Epithelial cell of proximal tubule (primary cell): ENCODE data around the gene DYNC2H1. TPM values are rescaled to one million over a fixed set of nuclear protein-coding genes. Genes with fewer than 3 reads are reported as not detected.
"Not testable (repeated sequence)": the region's sequence is repeated elsewhere in the genome, so short reads cannot be mapped to it uniquely, and the experiment has no call there.

ENCODE experiments used
- DNase-seq: peaks from one replicate; pipeline ENCODE4 v3.0.0-alpha.2; 2011; ENCODE audit warnings: low read depth
- H3K4me3 ChIP-seq: 2 replicates; pipeline ENCODE4 v1.5.1; 2011; ENCODE audit warnings: low read depth, mild to moderate bottlenecking, low read length
- CTCF ChIP-seq: conservative IDR thresholded peaks from 2 replicates; pipeline ENCODE4 v1.5.1; 2012; ENCODE audit warnings: low read depth, mild to moderate bottlenecking, low read length
- total RNA-seq: library from RNA; depleted of rRNA; stranded (reverse); fragments of >200 nt; gene quantifications from 2 replicates; pipeline ENCODE4 v1.2.3, GENCODE V29; 2015

The DYNC2H1 gene
- total RNA-seq, 1 donor from 2014 or later, result 13.5 TPM

- no peak for TF ChIP-seq CTCF
- DNase-seq, result no peak
- no peak overlapping the region for H3K4me3 ChIP-seq
Observed at GRCh38 chr11:103368145-103368544, 258.9 kb downstream of the DYNC2H1 start.

- H3K4me3 ChIP-seq, result no peak overlapping the region
- TF ChIP-seq CTCF, result no peak
- no peak for DNase-seq
Observed at GRCh38 chr11:103370076-103370475, 260.9 kb downstream of the DYNC2H1 start.

- no peak for TF ChIP-seq CTCF
- H3K4me3 ChIP-seq, result no peak overlapping the region
- DNase-seq, result no peak
Observed at GRCh38 chr11:103372906-103373305, 263.7 kb downstream of the DYNC2H1 start.

GRCh38 chr11:103374227-103374626 is 265.0 kb downstream of the DYNC2H1 start:
- not testable (repeated sequence) for DNase-seq

GRCh38 chr11:103378931-103379330 is 269.7 kb downstream of the DYNC2H1 start:
- no peak for TF ChIP-seq CTCF
- H3K4me3 ChIP-seq, result no peak overlapping the region
- DNase-seq, result no peak

More at GRCh38 chr11:103374227-103374626, 265.0 kb downstream of the DYNC2H1 start:
- not testable (repeated sequence) for H3K4me3 ChIP-seq

- H3K4me3 ChIP-seq, result no peak overlapping the region
- no peak for DNase-seq
- TF ChIP-seq CTCF, result no peak
Observed at GRCh38 chr11:103380031-103380430, 270.8 kb downstream of the DYNC2H1 start.

GRCh38 chr11:103384652-103385051 is 275.4 kb downstream of the DYNC2H1 start:
- peak overlapping the region; percentile 35 for H3K4me3 ChIP-seq
- no peak for DNase-seq
- TF ChIP-seq CTCF, result no peak

- no peak for TF ChIP-seq CTCF
- peak; percentile 99 for DNase-seq
- H3K4me3 ChIP-seq, result no peak overlapping the region
Observed at GRCh38 chr11:103395612-103396011, 286.4 kb downstream of the DYNC2H1 start.
